GM12878 (cell line): ENCODE measurements around the gene UTP25. TPM values are rescaled to one million over a fixed set of nuclear protein-coding genes. Genes with fewer than 3 reads are reported as not detected.

ENCODE experiments used
- ATAC-seq: fragments of 200-7000 bp; cut with Tn5 transposase; 3 replicates; pipeline ENCODE4 v1.9.1; 2020; ENCODE audit warnings: mild to moderate bottlenecking, moderate library complexity
- BruUV-seq: library from RNA; stranded (reverse); fragments of 400-500 nt; replicated peaks from 2 replicates; lab custom pipeline; 2021; lab: Mats Ljungman, UMichigan
- CTCF ChIA-PET: fragments of 300-600 bp; sonication (Branson Sonifier 250); formaldehyde crosslinking; extraction: SDS; loops from one replicate; lab custom pipeline; 2021; ENCODE audit warnings: inconsistent platforms; lab: Yijun Ruan, JAX
- POLR2A ChIA-PET: fragments of 350-600 bp; formaldehyde crosslinking; extraction: SDS; loops from one replicate; lab custom pipeline; 2021; ENCODE audit warnings: inconsistent platforms; lab: Charles Lee
- RAD21 ChIA-PET: fragments of 300-600 bp; sonication (Branson Sonifier 250); formaldehyde crosslinking; loops from one replicate; lab custom pipeline; 2023; ENCODE audit warnings: antibody characterized with exemption; ENCODE audit not compliant: unreplicated experiment; lab: Charles Lee
- SMC1A ChIA-PET: fragments of 300-600 bp; sonication (Branson Sonifier 250); formaldehyde crosslinking; loops from one replicate; lab custom pipeline; 2023; ENCODE audit not compliant: unreplicated experiment, uncharacterized antibody; lab: Charles Lee
- DNase-seq: peaks from one replicate; pipeline ENCODE4 v3.0.0-alpha.2; 2011; ENCODE audit warnings: low read depth, low spot score
- FAIRE-seq: peaks from 3 replicates; lab custom pipeline; 2011; peaks lifted over from hg19 to GRCh38; lab: Jason Lieb, UNC
- H2AFZ ChIP-seq: 2 replicates; pipeline ENCODE4 v1.6.0; 2011; ENCODE audit warnings: low read depth, low read length, control low read depth; ENCODE audit not compliant: control insufficient read depth
- H3K27ac ChIP-seq: 2 replicates; pipeline ENCODE4 v1.5.1; 2011; ENCODE audit warnings: control low read depth; ENCODE audit not compliant: control insufficient read depth, insufficient read depth
- H3K27me3 ChIP-seq, 2 experiments: replicated peaks in 1 of 2; 2 replicates each; pipeline versions ENCODE4 v1.6.0 to v1.6.1; 2011; ENCODE audit warnings: low read length in 1 of 2; ENCODE audit not compliant: control insufficient read depth in 2 of 2, insufficient read depth in 2 of 2
- H3K36me3 ChIP-seq, 2 experiments: 2 replicates each; pipeline ENCODE4 v1.5.1; 2011; ENCODE audit warnings: low read length in 1 of 2; ENCODE audit not compliant: control insufficient read depth in 2 of 2, insufficient read depth in 2 of 2
- H3K4me1 ChIP-seq: 2 replicates; pipeline ENCODE4 v1.6.1; 2011; ENCODE audit warnings: mild to moderate bottlenecking, low read length, moderate library complexity, mixed read lengths; ENCODE audit not compliant: control insufficient read depth, insufficient read depth
- H3K4me2 ChIP-seq: 2 replicates; pipeline ENCODE4 v1.6.0; 2011; ENCODE audit warnings: control low read depth; ENCODE audit not compliant: control insufficient read depth, insufficient read depth
- H3K4me3 ChIP-seq: fragments of 200-600 bp; sonication (generic); 2 replicates; pipeline ENCODE4 v1.5.1; 2016
- H3K79me2 ChIP-seq: 2 replicates; pipeline ENCODE4 v1.6.0; 2011; ENCODE audit warnings: low read length; ENCODE audit not compliant: control insufficient read depth, insufficient read depth
- H3K9ac ChIP-seq: 2 replicates; pipeline ENCODE4 v1.8.0; 2011; ENCODE audit warnings: low read length, control low read depth, mixed read lengths; ENCODE audit not compliant: control insufficient read depth, insufficient read depth
- H3K9me3 ChIP-seq: replicated peaks from 3 replicates; pipeline ENCODE4 v1.5.1; 2011; ENCODE audit warnings: mild to moderate bottlenecking, low read length; ENCODE audit not compliant: control insufficient read depth, insufficient read depth
- H4K20me1 ChIP-seq: 2 replicates; pipeline ENCODE4 v1.6.0; 2011; ENCODE audit not compliant: control insufficient read depth, insufficient read depth
- CBFB ChIP-seq: IDR thresholded peaks from 2 replicates; pipeline ENCODE4 v1.6.1; 2016; ENCODE audit warnings: antibody characterized with exemption, low read depth
- CHD2 ChIP-seq: IDR thresholded peaks from 2 replicates; pipeline ENCODE4 v1.6.1; 2011; ENCODE audit warnings: low read depth, low read length, improper control_type of control experiment, borderline replicate concordance
- EP300 ChIP-seq, 2 experiments: fragments of 150-350 bp in 1 of 2; IDR thresholded peaks; 2 replicates each; pipeline ENCODE4 v1.6.1; 2011 to 2012; ENCODE audit warnings: low read depth in 2 of 2, low read length in 2 of 2, borderline replicate concordance in 1 of 2, improper control_type of control experiment in 1 of 2, inconsistent platforms in 1 of 2; ENCODE audit not compliant: control insufficient read depth in 1 of 2
- FOXM1 ChIP-seq: IDR thresholded peaks from 2 replicates; pipeline ENCODE4 v1.6.1; 2012; ENCODE audit warnings: low read depth, mild to moderate bottlenecking, inconsistent platforms, low read length, moderate library complexity
- RAD21 ChIP-seq: IDR thresholded peaks from 2 replicates; pipeline ENCODE4 v1.6.1; 2011; ENCODE audit warnings: mild to moderate bottlenecking, low read depth, low read length, moderate library complexity; ENCODE audit not compliant: insufficient read depth
- RCOR1 ChIP-seq: conservative IDR thresholded peaks from 2 replicates; pipeline ENCODE4 v1.6.1; 2012; ENCODE audit warnings: low read depth, low read length, improper control_type of control experiment
- SIN3A ChIP-seq: IDR thresholded peaks from 2 replicates; pipeline ENCODE4 v1.6.1; 2012; ENCODE audit warnings: low read depth, low read length, improper control_type of control experiment
- TAF1 ChIP-seq: IDR thresholded peaks from 2 replicates; pipeline ENCODE4 v1.6.1; 2011; ENCODE audit warnings: mild to moderate bottlenecking, low read depth, low read length, borderline replicate concordance
- TCF3 ChIP-seq: IDR thresholded peaks from 2 replicates; pipeline ENCODE4 v1.6.1; 2012; ENCODE audit warnings: low read depth, mild to moderate bottlenecking, low read length, borderline replicate concordance; ENCODE audit not compliant: insufficient read depth
- ZNF274 ChIP-seq: IDR thresholded peaks from one replicate; pipeline ENCODE4 v1.8.0; 2011; ENCODE audit not compliant: insufficient read length, insufficient read depth
- WGBS: methylation state at CpG from one replicate; pipeline ENCODE4 v1.1.6; 2016; ENCODE audit warnings: low lambda C conversion rate; ENCODE audit not compliant: insufficient replicate concordance, insufficient coverage; ENCODE audit errors: missing lambda C conversion rate; 5-methylcytosine and 5-hydroxymethylcytosine counted together
- in situ Hi-C: fragments of 300-500 bp; cut with MboI; formaldehyde crosslinking; loops from 9 replicates; pipeline ENCODE4 v1.14.3; 2018; ENCODE audit warnings: mixed read lengths
- intact Hi-C: fragments of 100-400 bp; cut with micrococcal nuclease; formaldehyde crosslinking; loops from one replicate; pipeline ENCODE4 v1.14.2; 2022; ENCODE audit not compliant: unreplicated experiment
- polyA plus RNA-seq, 11 experiments: library from polyadenylated mRNA; depleted of rRNA in 4 of 11; unstranded in 6 of 11; stranded (reverse) in 5 of 11; fragments of >200 nt; fragmentation: Nextera tagmentation in 4 of 11; fragmentation: Illumina TruSeq in 1 of 11; extraction: Ambion mirVana in 4 of 11; extraction: Trizol in 1 of 11; gene quantifications; 1 replicate in 1 of 11; 2 replicates in 10 of 11; pipeline versions ENCODE4 v1.2.1 to v1.2.3, GENCODE V29; 2011 to 2016; ENCODE audit warnings: inconsistent platforms in 2 of 11, missing spikeins in 2 of 11, low read depth in 1 of 11
- total RNA-seq, 4 experiments: library from RNA; depleted of rRNA in 3 of 4; stranded (reverse); fragments of >200 nt in 3 of 4; fragmentation: Illumina TruSeq in 1 of 4; extraction: Trizol in 1 of 4; gene quantifications; 2 replicates each; pipeline versions ENCODE4 v1.2.1 to v1.2.3, GENCODE V29; 2013 to 2021
- TF ChIP-seq, protein P1 (sequence below): fragments of 450-650 bp; conservative IDR thresholded peaks from 2 replicates; pipeline ENCODE4 v1.6.1; 2017; ENCODE audit warnings: mild to moderate bottlenecking, moderate library complexity

The UTP25 gene
- total and polyA plus RNA-seq, 10 of the 15 experiments (the other 5 are each of a cell fraction or from before 2014, with no cell fraction given): 3.0 to 13.3 (median 8.5) TPM

DNA sequence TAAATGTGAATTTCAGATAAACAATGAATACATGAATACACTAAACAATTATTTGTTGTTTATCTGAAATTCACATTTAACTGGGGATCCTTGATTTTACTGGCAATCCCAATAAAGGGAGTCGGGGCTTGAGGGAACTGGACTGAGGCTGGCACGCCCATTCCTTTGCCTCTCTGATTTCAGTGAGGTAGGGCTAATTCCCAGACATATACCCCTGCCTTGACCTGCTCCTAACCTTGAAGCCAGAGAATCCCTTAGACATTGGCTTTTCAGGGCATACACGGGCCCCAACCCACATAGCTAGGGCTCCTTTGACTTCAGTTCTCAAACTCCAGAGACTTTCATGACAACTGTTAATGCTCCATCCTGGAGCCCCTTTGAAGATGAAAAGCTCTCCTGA lies 10.8 kb upstream of the UTP25 start:
- POLR2A ChIA-PET: interaction anchor here (1.3 kb wide), 1 partner anchor 49 kb away, joined by 4 read pairs; no protein-coding TSS in a partner anchor

More for the DNA sequence above, 10.8 kb upstream of the UTP25 start:
- ATAC-seq: no peak
- in situ Hi-C loops: no loop called here
- H3K4me1 ChIP-seq: no peaks in the 10 kb centered on the region
- no peak overlapping the region for H3K27ac ChIP-seq
- no peaks in the 10 kb centered on the region; a peak in 1 of 4 replicates for H3K27me3 ChIP-seq
- ChIA-PET SMC1A (interaction anchor here (0.8 to 5.2 kb wide), 4 partner anchors 8 to 43 kb away, joined by 3 to 24 read pairs (median 6); no protein-coding TSS in a partner anchor), RAD21 (interaction anchor here (1.7 kb wide), 1 partner anchor 29 kb away, joined by 6 read pairs; no protein-coding TSS in a partner anchor), CTCF (interaction anchor here (1.0 to 4.7 kb wide), 6 partner anchors 6 to 44 kb away, joined by 3 to 49 read pairs (median 4); partner anchors contain the start of gene UTP25)
- 40% methylated on average over 3 of the region's 3 CpGs for WGBS
- H3K4me2 ChIP-seq: no peak overlapping the region
- H3K9me3 ChIP-seq: no peaks in the 10 kb centered on the region
- no peak overlapping the region for H2AFZ ChIP-seq
- no peaks in the 10 kb centered on the region for H3K36me3 ChIP-seq
- FAIRE-seq: no peak
- no peaks in the 10 kb centered on the region for H3K79me2 ChIP-seq
- TF ChIP-seq TCF3: no peak
- TF ChIP-seq CHD2: no peak
- no peak for TF ChIP-seq CBFB
- TF ChIP-seq EP300 (IDR thresholded peaks at IDR 0.05; ENCODE audit: borderline replicate concordance in 1 of 2, control insufficient read depth in 1 of 2, low read depth in 2 of 2, low read length in 2 of 2): no peak
- TF ChIP-seq ZNF274: no peak
- no peak for TF ChIP-seq TAF1
- TF ChIP-seq SIN3A: no peak
- TF ChIP-seq RCOR1: no peak
- TF ChIP-seq FOXM1: no peak
- no peak for TF ChIP-seq RAD21
- TF ChIP-seq, protein P1, sequence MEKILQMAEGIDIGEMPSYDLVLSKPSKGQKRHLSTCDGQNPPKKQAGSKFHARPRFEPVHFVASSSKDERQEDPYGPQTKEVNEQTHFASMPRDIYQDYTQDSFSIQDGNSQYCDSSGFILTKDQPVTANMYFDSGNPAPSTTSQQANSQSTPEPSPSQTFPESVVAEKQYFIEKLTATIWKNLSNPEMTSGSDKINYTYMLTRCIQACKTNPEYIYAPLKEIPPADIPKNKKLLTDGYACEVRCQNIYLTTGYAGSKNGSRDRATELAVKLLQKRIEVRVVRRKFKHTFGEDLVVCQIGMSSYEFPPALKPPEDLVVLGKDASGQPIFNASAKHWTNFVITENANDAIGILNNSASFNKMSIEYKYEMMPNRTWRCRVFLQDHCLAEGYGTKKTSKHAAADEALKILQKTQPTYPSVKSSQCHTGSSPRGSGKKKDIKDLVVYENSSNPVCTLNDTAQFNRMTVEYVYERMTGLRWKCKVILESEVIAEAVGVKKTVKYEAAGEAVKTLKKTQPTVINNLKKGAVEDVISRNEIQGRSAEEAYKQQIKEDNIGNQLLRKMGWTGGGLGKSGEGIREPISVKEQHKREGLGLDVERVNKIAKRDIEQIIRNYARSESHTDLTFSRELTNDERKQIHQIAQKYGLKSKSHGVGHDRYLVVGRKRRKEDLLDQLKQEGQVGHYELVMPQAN: no peak
- TF ChIP-seq, all 136 proteins: peak for 0
- no peak overlapping the region for H3K9ac ChIP-seq
- DNase-seq: no peak
- H3K4me3 ChIP-seq: no peak overlapping the region
- no TSS peak for BruUV-seq
- H4K20me1 ChIP-seq: no peaks in the 10 kb centered on the region
- intact Hi-C loops: no loop called here
